K562 (cell line): ENCODE measurements around the gene PRDM16. TPM values are rescaled to one million over a fixed set of nuclear protein-coding genes. Genes with fewer than 3 reads are reported as not detected.

Experiments used
- ATAC-seq: fragments of 200-7000 bp; cut with Tn5 transposase; 3 replicates; pipeline ENCODE4 v1.9.1; 2020; ENCODE audit warnings: moderate library complexity
- BruUV-seq: library from RNA; stranded (reverse); fragments of 400-500 nt; replicated peaks from 2 replicates; lab custom pipeline; 2021; lab: Mats Ljungman, UMichigan
- CTCF ChIA-PET: fragments of 300-600 bp; formaldehyde crosslinking; extraction: SDS; loops from one replicate; lab custom pipeline; 2021; ENCODE audit warnings: low intra/inter-chr PET ratio; lab: Yijun Ruan, JAX
- POLR2A ChIA-PET: fragments of 300-600, 350-650 bp; sonication (Branson Sonifier 250); formaldehyde crosslinking; extraction: SDS; loops from one replicate; lab custom pipeline; 2021; ENCODE audit warnings: antibody characterized with exemption, inconsistent platforms; lab: Yijun Ruan, JAX
- DNase-seq, 4 experiments: peaks; one replicate each; pipeline versions ENCODE4 v3.0.0 to v3.0.0-alpha.2; 2011 to 2018; ENCODE audit warnings: low spot score in 3 of 4, mixed read lengths in 3 of 4; ENCODE audit errors: extremely low read depth in 1 of 4
- FAIRE-seq: peaks from 2 replicates; lab custom pipeline; 2011; peaks lifted over from hg19 to GRCh38; lab: Jason Lieb, UNC
- H2AFZ ChIP-seq: 2 replicates; pipeline ENCODE4 v1.6.0; 2011; ENCODE audit warnings: low read depth, low read length, control low read depth, inconsistent platforms
- H3K27ac ChIP-seq: fragments of 200-600 bp; 3 replicates; pipeline ENCODE4 v1.8.0; 2011; ENCODE audit warnings: low read depth, mild to moderate bottlenecking, control low read depth, inconsistent platforms, low read length, moderate library complexity, mixed read lengths; ENCODE audit errors: extremely low read depth
- H3K27me3 ChIP-seq, 2 experiments: fragments of 300-600 bp in 1 of 2; 2 replicates in 1 of 2; 3 replicates in 1 of 2; pipeline versions ENCODE4 v1.6.0 to v1.8.0; 2011; ENCODE audit warnings: inconsistent platforms in 2 of 2, low read length in 2 of 2, mild to moderate bottlenecking in 1 of 2, mixed read lengths in 1 of 2, moderate library complexity in 1 of 2; ENCODE audit not compliant: control insufficient read depth in 2 of 2, insufficient read depth in 2 of 2
- H3K36me3 ChIP-seq: fragments of 300-600 bp; 3 replicates; pipeline ENCODE4 v1.8.0; 2011; ENCODE audit warnings: mild to moderate bottlenecking, low read length, inconsistent platforms; ENCODE audit not compliant: control insufficient read depth, insufficient read depth
- H3K4me1 ChIP-seq, 2 experiments: fragments of 200-600 bp in 1 of 2; replicated peaks in 1 of 2; 2 replicates in 1 of 2; 3 replicates in 1 of 2; pipeline versions ENCODE4 v1.5.1 to v1.8.0; 2011; ENCODE audit warnings: inconsistent platforms in 2 of 2, low read length in 2 of 2, mild to moderate bottlenecking in 1 of 2, mixed read lengths in 1 of 2, moderate library complexity in 1 of 2; ENCODE audit not compliant: control insufficient read depth in 2 of 2, insufficient read depth in 2 of 2
- H3K4me2 ChIP-seq: 2 replicates; pipeline ENCODE4 v1.6.1; 2011; ENCODE audit warnings: low read length, control low read depth, inconsistent platforms, mixed read lengths; ENCODE audit not compliant: insufficient read depth
- H3K4me3 ChIP-seq: fragments of 200-600 bp; sonication (generic), shearing (Covaris generic); 2 replicates; pipeline ENCODE4 v1.5.1; 2016; ENCODE audit warnings: control low read depth, inconsistent platforms
- H3K79me2 ChIP-seq: fragments of 200-600 bp; 3 replicates; pipeline ENCODE4 v1.8.0; 2011; ENCODE audit warnings: low read length, inconsistent platforms; ENCODE audit not compliant: control insufficient read depth, insufficient read depth
- H3K9ac ChIP-seq, 2 experiments: 2 replicates each; pipeline versions ENCODE4 v1.6.0 to v1.6.1; 2011; ENCODE audit warnings: low read depth in 2 of 2, low read length in 2 of 2, control low read depth in 1 of 2, inconsistent platforms in 1 of 2, mild to moderate bottlenecking in 1 of 2, mixed read lengths in 1 of 2; ENCODE audit not compliant: insufficient read depth in 1 of 2
- H3K9me1 ChIP-seq: one replicate; pipeline ENCODE4 v1.6.0; 2011; ENCODE audit warnings: inconsistent platforms, mild to moderate bottlenecking, low read length, moderate library complexity; ENCODE audit not compliant: control insufficient read depth, insufficient read depth
- H3K9me3 ChIP-seq: replicated peaks from 2 replicates; pipeline ENCODE4 v1.5.1; 2011; ENCODE audit warnings: low read depth, low read length, inconsistent platforms; ENCODE audit not compliant: control insufficient read depth, insufficient read depth
- H4K20me1 ChIP-seq: replicated peaks from 2 replicates; pipeline ENCODE4 v1.6.1; 2011; ENCODE audit warnings: low read length, inconsistent platforms, mixed read lengths; ENCODE audit not compliant: control insufficient read depth, insufficient read depth
- ARID3A ChIP-seq: IDR thresholded peaks from 2 replicates; pipeline ENCODE4 v1.6.1; 2012; ENCODE audit warnings: low read depth, low read length, improper control_type of control experiment, borderline replicate concordance
- CBX5 ChIP-seq: IDR thresholded peaks from 2 replicates; pipeline ENCODE4 v1.6.1; 2014; ENCODE audit warnings: low read depth, borderline replicate concordance
- E4F1 ChIP-seq: fragments of 250-450 bp; sonication (Bioruptor Pico); IDR thresholded peaks from 2 replicates; pipeline ENCODE4 v1.5.0; 2021; ENCODE audit warnings: mild to moderate bottlenecking, borderline replicate concordance
- ESRRB ChIP-seq: fragments of 250-450 bp; sonication (Bioruptor Pico); IDR thresholded peaks from 2 replicates; pipeline ENCODE4 v1.5.0; 2020; ENCODE audit warnings: mild to moderate bottlenecking, moderate library complexity, borderline replicate concordance
- GMEB1 ChIP-seq: fragments of 250-450 bp; sonication (Bioruptor Pico); IDR thresholded peaks from 2 replicates; pipeline ENCODE4 v1.4.0; 2020; ENCODE audit warnings: mild to moderate bottlenecking
- JUNB ChIP-seq: fragments of 450-650 bp; formaldehyde crosslinking; conservative IDR thresholded peaks from 2 replicates; pipeline ENCODE4 v1.4.0; 2020; ENCODE audit warnings: mild to moderate bottlenecking
- KLF10 ChIP-seq: fragments of 250-450 bp; sonication (Bioruptor Pico); IDR thresholded peaks from 2 replicates; pipeline ENCODE4 v1.6.1; 2021; ENCODE audit warnings: matching md5 sums
- MTF1 ChIP-seq: fragments of 250-450 bp; sonication (Bioruptor Pico); IDR thresholded peaks from 2 replicates; pipeline ENCODE4 v1.9.0; 2021; ENCODE audit warnings: moderate library complexity, mild to moderate bottlenecking, inconsistent platforms, borderline replicate concordance
- PCBP2 ChIP-seq: fragments of 200-400 bp; formaldehyde crosslinking; IDR thresholded peaks from 2 replicates; pipeline ENCODE4 v1.6.1; 2018; ENCODE audit warnings: low read length, low read depth, mild to moderate bottlenecking, moderate library complexity; ENCODE audit not compliant: poor library complexity, severe bottlenecking
- PTBP1 ChIP-seq: fragments of 200-400 bp; formaldehyde crosslinking; IDR thresholded peaks from 2 replicates; pipeline ENCODE4 v1.6.1; 2017; ENCODE audit warnings: low read depth, low read length
- RBM39 ChIP-seq: fragments of 200-400 bp; formaldehyde crosslinking; optimal IDR thresholded peaks from 2 replicates; pipeline ENCODE3; 2018; ENCODE audit warnings: low read depth, low read length
- SIRT6 ChIP-seq: IDR thresholded peaks from one replicate; pipeline ENCODE4 v1.6.1; 2012; ENCODE audit warnings: low read depth, mild to moderate bottlenecking, control low read depth, inconsistent platforms, low read length, moderate library complexity
- ZFPM2 ChIP-seq: fragments of 250-450 bp; sonication (Bioruptor Pico); IDR thresholded peaks from 2 replicates; pipeline ENCODE4 v1.5.1; 2022; ENCODE audit warnings: mild to moderate bottlenecking
- ZNF224 ChIP-seq: sonication (generic); formaldehyde crosslinking; IDR thresholded peaks from 2 replicates; pipeline ENCODE4 v1.8.0; 2022; ENCODE audit warnings: mild to moderate bottlenecking, missing genetic modification reagents
- WGBS: fragments of 100-300 bp; shearing (Covaris generic); methylation state at CpG from one replicate; pipeline ENCODE4 v1.1.6; 2016; ENCODE audit warnings: low coverage, mixed read lengths; ENCODE audit not compliant: insufficient coverage; ENCODE audit errors: missing lambda C conversion rate; 5-methylcytosine and 5-hydroxymethylcytosine counted together
- in situ Hi-C: fragments of 300-500 bp; cut with MboI; formaldehyde crosslinking; loops from 4 replicates; pipeline ENCODE4 v1.15.0; 2018; ENCODE audit warnings: inconsistent platforms, mixed read lengths
- intact Hi-C: fragments of 100-400 bp; cut with micrococcal nuclease; formaldehyde crosslinking; loops from 2 replicates; pipeline ENCODE4 v1.14.2; 2022
- polyA plus RNA-seq, 8 experiments: library from polyadenylated mRNA; depleted of rRNA in 4 of 8; stranded (reverse) in 5 of 8; unstranded in 3 of 8; fragments of >200 nt; fragmentation: Nextera tagmentation in 2 of 8; fragmentation: Illumina TruSeq in 1 of 8; extraction: Ambion mirVana in 2 of 8; extraction: Trizol in 1 of 8; gene quantifications; 2 replicates each; pipeline versions ENCODE4 v1.2.1 to v1.2.3, GENCODE V29; 2011 to 2014; ENCODE audit warnings: inconsistent platforms in 1 of 8, missing spikeins in 1 of 8
- total RNA-seq, 7 experiments: library from RNA; depleted of rRNA in 6 of 7; stranded (reverse); fragments of >200 nt in 6 of 7; fragmentation: Illumina TruSeq in 2 of 7; extraction: Trizol in 2 of 7; gene quantifications; 2 replicates each; pipeline versions ENCODE4 v1.2.1 to v1.2.3, GENCODE V29; 2011 to 2021; ENCODE audit warnings: low replicate concordance in 1 of 7

PRDM16 gene
- total and polyA plus RNA-seq, 9 of the 15 experiments (the other 6 are each of a cell fraction or from before 2014, with no cell fraction given), result 0.10 to 0.27 TPM; not detected in 7

- TF ChIP-seq PCBP2 (no peak), MTF1 (CRISPR knock-in tag) (no peak), ZNF224 (CRISPR knock-in tag) (no peak), SIRT6 (no peak), CBX5 (no peak), KLF10 (no peak), PTBP1 (no peak), RBM39 (no peak), JUNB (CRISPR knock-in tag) (no peak)
Measured at GRCh38 chr1:3219005-3219790, 150.2 kb downstream of the PRDM16 start (continued).

- intact Hi-C loops (no loop called here), in situ Hi-C loops (no loop called here)
- Histone ChIP-seq H3K27ac (no peak overlapping the region), H4K20me1 (peaks cover 21% of the 10 kb centered on the region), H3K9me3 (no peaks in the 10 kb centered on the region), H3K4me3 (no peak overlapping the region), H3K79me2 (no peaks in the 10 kb centered on the region), H3K9ac (no peak overlapping the region), H3K9me1 (no peaks in the 10 kb centered on the region), H3K4me2 (no peak overlapping the region), H3K27me3 (peaks cover 20 to 90% of the 10 kb centered on the region in 2 experiments), H3K36me3 (no peaks in the 10 kb centered on the region), H2AFZ (no peak overlapping the region), H3K4me1 (peaks cover 0 to 3% of the 10 kb centered on the region in 2 experiments; a peak in 1 of 5 replicates)
- no peak for DNase-seq
- 9% methylated on average over 32 of the region's 32 CpGs for WGBS
- POLR2A ChIA-PET, result interaction anchor here (1.1 kb wide), 1 partner anchor 14 kb away, joined by 3 read pairs; no protein-coding TSS in a partner anchor
- CTCF ChIA-PET, result no interaction called here
- no TSS peak for BruUV-seq
- FAIRE-seq, result no peak
- no peak for ATAC-seq
- TF ChIP-seq ESRRB (CRISPR knock-in tag), result no peak
- no peak for TF ChIP-seq ZFPM2 (CRISPR knock-in tag)
- no peak for TF ChIP-seq ARID3A
- no peak for TF ChIP-seq E4F1 (CRISPR knock-in tag)
- no peak for TF ChIP-seq GMEB1 (CRISPR knock-in tag)
Measured at GRCh38 chr1:3219791-3220467, 150.9 kb downstream of the PRDM16 start.
